Endothelial cell (in vitro differentiated cells): ENCODE measurements around the gene SPR. TPM values are rescaled to one million over a fixed set of nuclear protein-coding genes. Genes with fewer than 3 reads are reported as not detected.
A peak's percentile ranks its signal among the peaks of the same experiment; 100 is the strongest.

Experiments used
- DNase-seq: peaks from one replicate; pipeline ENCODE4 v3.0.0; 2021; ENCODE audit warnings: low spot score
- H3K27ac Mint-ChIP-seq: one replicate; pipeline ENCODE4 v1.8.0; 2021; ENCODE audit warnings: mixed read lengths, inconsistent platforms; ENCODE audit not compliant: unreplicated experiment
- H3K27me3 Mint-ChIP-seq: one replicate; pipeline ENCODE4 v1.8.0; 2021; ENCODE audit warnings: mild to moderate bottlenecking, moderate library complexity, mixed read lengths, inconsistent platforms; ENCODE audit not compliant: unreplicated experiment
- H3K36me3 Mint-ChIP-seq: one replicate; pipeline ENCODE4 v1.8.0; 2021; ENCODE audit warnings: mild to moderate bottlenecking, low read depth, mixed read lengths, inconsistent platforms; ENCODE audit not compliant: unreplicated experiment
- H3K4me1 Mint-ChIP-seq: one replicate; pipeline ENCODE4 v1.8.0; 2021; ENCODE audit warnings: mild to moderate bottlenecking, mixed read lengths, inconsistent platforms; ENCODE audit not compliant: unreplicated experiment
- H3K4me3 Mint-ChIP-seq: one replicate; pipeline ENCODE4 v1.8.0; 2021; ENCODE audit warnings: mild to moderate bottlenecking, mixed read lengths, inconsistent platforms; ENCODE audit not compliant: unreplicated experiment
- H3K9me3 Mint-ChIP-seq: one replicate; pipeline ENCODE4 v1.8.0; 2021; ENCODE audit warnings: mixed read lengths, inconsistent platforms; ENCODE audit not compliant: unreplicated experiment
- CTCF ChIP-seq: fragments of 200-600 bp; sonication (generic); IDR thresholded peaks from one replicate; pipeline ENCODE4 v1.5.0; 2021; ENCODE audit warnings: antibody characterized with exemption; ENCODE audit not compliant: unreplicated experiment
- long read RNA-seq: library from polyadenylated mRNA; unstranded; transcript quantifications from one replicate; pipeline ENCODE4 v2.0.0, GENCODE V29; 2020; ENCODE audit not compliant: unreplicated experiment
- total RNA-seq: library from RNA; stranded (reverse); fragmentation: NEBNext Ultra II Directional; extraction: Animal tissue kit (Norgen Biotek cat#: 25700); gene quantifications from one replicate; pipeline ENCODE4 v1.2.1, GENCODE V29; 2021; ENCODE audit not compliant: unreplicated experiment

The SPR gene
- 12.2 TPM for total RNA-seq
- long read RNA-seq, transcript SPR-201 (3 exons, 1,480 nt) = major isoform, 11 of 15 reads
- long read RNA-seq, partial matches to known transcripts = 4 of 15 reads
- long read RNA-seq, other reads (novel, unspliced or antisense) = 0 of 15 reads

- H3K4me3 Mint-ChIP-seq = peak within 1 kb of the TSS; percentile 86
- no peaks in the 10 kb centered on the region for H3K9me3 Mint-ChIP-seq
- peaks cover 14% of the 10 kb centered on the region for H3K4me1 Mint-ChIP-seq
- H3K27ac Mint-ChIP-seq = peak within 1 kb of the TSS; percentile 30
- peaks cover 10% of the 10 kb centered on the region for H3K36me3 Mint-ChIP-seq
- peaks cover 17% of the 10 kb centered on the region for H3K27me3 Mint-ChIP-seq
- peak; percentile 68 for DNase-seq
- TF ChIP-seq CTCF = no peak
These were observed at the start of gene SPR for GRCh38 chr2:72887032-72887739. TSS of gene SPR (plus strand) at chr2:72887408. CDS start at chr2:72887433, 25 bp downstream.

- peaks cover 6% of the 10 kb centered on the region for H3K4me1 Mint-ChIP-seq
- H3K36me3 Mint-ChIP-seq = no peaks in the 10 kb centered on the region
These were observed 47.1 kb upstream of the SPR start for GRCh38 chr2:72840066-72840465.

GRCh38 chr2:72841462-72842125, 45.6 kb upstream of the SPR start:
- Mint-ChIP-seq H3K9me3 (no peaks in the 10 kb centered on the region), H3K4me3 (no peak overlapping the region)

More at GRCh38 chr2:72840066-72840465, 47.1 kb upstream of the SPR start:
- H3K4me3 Mint-ChIP-seq = no peak overlapping the region
- no peaks in the 10 kb centered on the region for H3K9me3 Mint-ChIP-seq
- H3K27ac Mint-ChIP-seq = no peak overlapping the region
- no peak for DNase-seq
- no peak for TF ChIP-seq CTCF
- H3K27me3 Mint-ChIP-seq = peaks cover 5% of the 10 kb centered on the region

GRCh38 chr2:72843301-72843700, 43.9 kb upstream of the SPR start:
- no peak overlapping the region for H3K4me3 Mint-ChIP-seq
- no peak overlapping the region for H3K27ac Mint-ChIP-seq
- H3K36me3 Mint-ChIP-seq = no peaks in the 10 kb centered on the region
- peaks cover 3% of the 10 kb centered on the region for H3K4me1 Mint-ChIP-seq
- peaks cover 6% of the 10 kb centered on the region for H3K27me3 Mint-ChIP-seq
- no peaks in the 10 kb centered on the region for H3K9me3 Mint-ChIP-seq
- TF ChIP-seq CTCF = no peak
- DNase-seq = no peak

More at GRCh38 chr2:72841462-72842125, 45.6 kb upstream of the SPR start:
- no peak overlapping the region for H3K27ac Mint-ChIP-seq
- DNase-seq = no peak
- H3K4me1 Mint-ChIP-seq = peaks cover 3% of the 10 kb centered on the region
- peaks cover 6% of the 10 kb centered on the region for H3K27me3 Mint-ChIP-seq
- no peaks in the 10 kb centered on the region for H3K36me3 Mint-ChIP-seq
- no peak for TF ChIP-seq CTCF
